ENCODE data around the gene MYCBP2. TPM values are rescaled to one million over a fixed set of nuclear protein-coding genes. Genes with fewer than 3 reads are reported as not detected.

Gene MYCBP2
- total RNA-seq, 1 donor from 2014 or later, result 84.7 TPM

DNA sequence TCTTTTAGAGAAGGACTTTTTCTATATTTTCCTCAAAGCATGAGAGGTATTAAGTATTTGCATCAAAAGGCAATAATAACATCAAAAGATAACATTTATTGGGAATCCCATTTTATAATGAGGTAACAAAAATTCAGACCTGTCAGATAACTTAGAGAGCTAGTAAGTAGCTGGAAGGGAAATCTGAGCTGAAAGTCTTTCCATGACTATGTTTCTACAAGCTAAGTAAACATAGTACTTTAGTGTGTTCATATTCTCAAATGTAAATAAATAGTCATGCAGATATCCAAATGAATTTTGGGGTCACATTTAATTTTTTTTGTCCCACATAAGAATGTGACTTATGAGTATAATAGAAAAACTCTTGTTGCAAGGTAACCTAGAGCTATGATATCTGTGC is 212.6 kb downstream of the MYCBP2 start:
- TF ChIP-seq, protein P1, sequence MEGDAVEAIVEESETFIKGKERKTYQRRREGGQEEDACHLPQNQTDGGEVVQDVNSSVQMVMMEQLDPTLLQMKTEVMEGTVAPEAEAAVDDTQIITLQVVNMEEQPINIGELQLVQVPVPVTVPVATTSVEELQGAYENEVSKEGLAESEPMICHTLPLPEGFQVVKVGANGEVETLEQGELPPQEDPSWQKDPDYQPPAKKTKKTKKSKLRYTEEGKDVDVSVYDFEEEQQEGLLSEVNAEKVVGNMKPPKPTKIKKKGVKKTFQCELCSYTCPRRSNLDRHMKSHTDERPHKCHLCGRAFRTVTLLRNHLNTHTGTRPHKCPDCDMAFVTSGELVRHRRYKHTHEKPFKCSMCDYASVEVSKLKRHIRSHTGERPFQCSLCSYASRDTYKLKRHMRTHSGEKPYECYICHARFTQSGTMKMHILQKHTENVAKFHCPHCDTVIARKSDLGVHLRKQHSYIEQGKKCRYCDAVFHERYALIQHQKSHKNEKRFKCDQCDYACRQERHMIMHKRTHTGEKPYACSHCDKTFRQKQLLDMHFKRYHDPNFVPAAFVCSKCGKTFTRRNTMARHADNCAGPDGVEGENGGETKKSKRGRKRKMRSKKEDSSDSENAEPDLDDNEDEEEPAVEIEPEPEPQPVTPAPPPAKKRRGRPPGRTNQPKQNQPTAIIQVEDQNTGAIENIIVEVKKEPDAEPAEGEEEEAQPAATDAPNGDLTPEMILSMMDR (IDR thresholded peaks at IDR 0.05), result no peak
- Mint-ChIP-seq H3K4me3 (ENCODE audit: unreplicated experiment) (no peak overlapping the region), H3K9me3 (ENCODE audit: unreplicated experiment) (peaks cover 10% of the 10 kb centered on the region), H3K27me3 (ENCODE audit: unreplicated experiment) (no peaks in the 10 kb centered on the region), H3K36me3 (ENCODE audit: unreplicated experiment) (peaks cover 45% of the 10 kb centered on the region), H3K27ac (ENCODE audit: unreplicated experiment) (peak overlapping the region; percentile 6), H3K4me1 (ENCODE audit: unreplicated experiment) (peaks cover 23% of the 10 kb centered on the region)
- DNase-seq (ENCODE audit: extremely low spot score, unreplicated experiment), result no peak

DNA sequence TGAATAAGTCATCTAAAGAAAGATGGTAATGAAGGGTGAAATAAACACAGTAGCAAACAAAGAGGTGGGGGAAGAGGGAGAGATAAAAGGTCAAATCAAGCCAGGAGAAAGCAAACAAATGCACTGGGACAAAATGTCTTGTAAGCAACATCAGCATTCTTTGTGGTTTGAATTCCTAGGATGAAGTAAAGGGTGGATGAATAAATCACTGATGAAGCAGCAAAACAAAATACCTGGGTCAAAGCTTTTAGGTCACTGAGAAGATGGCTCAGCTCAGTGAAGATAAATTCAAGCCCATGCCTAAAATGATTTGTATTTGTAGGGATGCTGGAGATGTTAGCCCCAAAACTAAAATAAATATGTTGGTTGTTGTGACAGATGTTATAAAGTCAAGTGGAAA is 213.4 kb downstream of the MYCBP2 start:
- no peak for DNase-seq (ENCODE audit: extremely low spot score, unreplicated experiment)
- TF ChIP-seq, protein P1 (IDR thresholded peaks at IDR 0.05), result no peak
- H3K4me3 Mint-ChIP-seq (ENCODE audit: unreplicated experiment), result no peak overlapping the region
- peaks cover 40% of the 10 kb centered on the region for H3K36me3 Mint-ChIP-seq (ENCODE audit: unreplicated experiment)
- peak overlapping the region; percentile 6 for H3K27ac Mint-ChIP-seq (ENCODE audit: unreplicated experiment)
- no peaks in the 10 kb centered on the region for H3K27me3 Mint-ChIP-seq (ENCODE audit: unreplicated experiment)
- H3K4me1 Mint-ChIP-seq (ENCODE audit: unreplicated experiment), result peaks cover 23% of the 10 kb centered on the region
- peaks cover 10% of the 10 kb centered on the region for H3K9me3 Mint-ChIP-seq (ENCODE audit: unreplicated experiment)

DNA sequence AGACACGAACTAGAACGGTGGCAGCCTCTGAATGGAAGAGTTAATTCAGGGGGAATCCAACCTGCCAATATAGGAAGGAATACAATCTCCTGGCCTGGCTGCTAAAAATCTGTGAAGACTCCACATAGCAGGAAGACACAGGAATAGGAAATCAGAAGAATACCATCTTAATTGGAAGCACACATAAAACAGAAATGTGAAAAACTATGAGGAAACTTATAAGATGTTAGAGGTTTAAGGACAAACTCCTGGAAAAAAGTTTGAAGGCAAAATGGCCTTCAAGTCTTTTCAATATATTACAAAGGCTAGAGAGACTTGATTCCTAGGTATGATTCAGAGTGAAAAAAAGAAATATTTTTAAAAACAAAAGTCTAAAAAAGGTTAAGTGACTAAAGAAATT is 221.8 kb downstream of the MYCBP2 start:
- DNase-seq (ENCODE audit: extremely low spot score, unreplicated experiment), result no peak
- H3K4me1 Mint-ChIP-seq (ENCODE audit: unreplicated experiment), result no peaks in the 10 kb centered on the region
- H3K36me3 Mint-ChIP-seq (ENCODE audit: unreplicated experiment), result peaks cover 23% of the 10 kb centered on the region
- no peak overlapping the region for H3K27ac Mint-ChIP-seq (ENCODE audit: unreplicated experiment)
- no peak overlapping the region for H3K4me3 Mint-ChIP-seq (ENCODE audit: unreplicated experiment)
- TF ChIP-seq, protein P1 (IDR thresholded peaks at IDR 0.05), result no peak
- no peaks in the 10 kb centered on the region for H3K9me3 Mint-ChIP-seq (ENCODE audit: unreplicated experiment)
- no peaks in the 10 kb centered on the region for H3K27me3 Mint-ChIP-seq (ENCODE audit: unreplicated experiment)

DNA sequence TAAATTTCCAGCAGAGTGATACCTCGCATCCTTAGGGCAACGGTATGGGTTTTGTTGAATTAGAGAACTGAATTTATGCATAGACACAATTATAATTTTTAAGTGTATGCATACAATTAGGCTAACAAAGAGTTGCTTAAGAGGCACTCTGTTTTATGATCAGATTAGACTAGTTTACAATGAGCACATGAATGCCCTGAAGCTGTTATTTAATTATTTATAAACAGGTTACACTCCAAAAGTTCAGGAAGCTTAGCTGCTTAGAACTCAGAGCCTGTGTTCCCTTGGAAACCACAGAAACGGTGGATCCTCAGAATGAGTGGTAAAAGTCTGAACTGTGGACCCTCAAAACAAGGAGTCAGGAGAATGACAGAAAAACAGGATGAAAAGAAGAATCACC is 227.5 kb downstream of the MYCBP2 start:
- no peaks in the 10 kb centered on the region for H3K27me3 Mint-ChIP-seq (ENCODE audit: unreplicated experiment)
- no peak overlapping the region for H3K4me3 Mint-ChIP-seq (ENCODE audit: unreplicated experiment)
- no peak for DNase-seq (ENCODE audit: extremely low spot score, unreplicated experiment)
- no peaks in the 10 kb centered on the region for H3K9me3 Mint-ChIP-seq (ENCODE audit: unreplicated experiment)
- H3K27ac Mint-ChIP-seq (ENCODE audit: unreplicated experiment), result no peak overlapping the region
- peaks cover 39% of the 10 kb centered on the region for H3K36me3 Mint-ChIP-seq (ENCODE audit: unreplicated experiment)
- TF ChIP-seq, protein P1 (IDR thresholded peaks at IDR 0.05), result no peak
- no peaks in the 10 kb centered on the region for H3K4me1 Mint-ChIP-seq (ENCODE audit: unreplicated experiment)

DNA sequence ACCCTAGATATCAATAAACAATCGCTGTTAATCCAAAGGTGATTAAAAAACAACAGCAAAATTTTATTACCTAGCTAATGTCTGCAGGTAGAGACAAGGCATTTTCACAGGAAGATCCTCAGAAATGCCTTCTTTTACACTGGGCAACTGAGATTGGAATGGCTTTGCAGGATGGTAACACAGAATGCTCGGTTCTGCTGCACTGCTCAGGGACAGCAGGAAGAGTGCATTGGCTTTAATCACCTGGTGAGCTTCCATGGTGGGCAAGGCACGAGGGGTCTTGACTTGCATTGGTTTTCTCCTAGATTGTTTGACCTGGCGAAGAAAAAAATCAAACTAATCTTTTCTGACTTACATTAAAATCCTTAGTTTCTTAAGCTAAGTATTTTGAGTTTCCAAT is 231.6 kb downstream of the MYCBP2 start:
- Mint-ChIP-seq H3K27ac (ENCODE audit: unreplicated experiment) (no peak overlapping the region), H3K9me3 (ENCODE audit: unreplicated experiment) (no peaks in the 10 kb centered on the region), H3K36me3 (ENCODE audit: unreplicated experiment) (peaks cover 57% of the 10 kb centered on the region), H3K4me1 (ENCODE audit: unreplicated experiment) (no peaks in the 10 kb centered on the region), H3K27me3 (ENCODE audit: unreplicated experiment) (no peaks in the 10 kb centered on the region), H3K4me3 (ENCODE audit: unreplicated experiment) (no peak overlapping the region)
- no peak for DNase-seq (ENCODE audit: extremely low spot score, unreplicated experiment)
- TF ChIP-seq, protein P1 (IDR thresholded peaks at IDR 0.05), result no peak
